BE2C (cell line): Measurements from ENCODE around the gene TNKS2.

Experiments
- DNase-seq: peaks from one replicate; pipeline ENCODE4 v3.0.0-alpha.2; 2020
- H3K27me3 ChIP-seq: fragments of 250-450 bp; sonication (Bioruptor Pico); 2 replicates; pipeline ENCODE4 v1.5.1; 2020; ENCODE audit warnings: mild to moderate bottlenecking
- H3K36me3 ChIP-seq: fragments of 250-450 bp; sonication (Bioruptor Pico); 2 replicates; pipeline ENCODE4 v1.5.1; 2020; ENCODE audit warnings: mild to moderate bottlenecking
- H3K4me1 ChIP-seq: fragments of 250-450 bp; sonication (Bioruptor Pico); 2 replicates; pipeline ENCODE4 v1.5.1; 2020
- H3K4me3 ChIP-seq: 2 replicates; pipeline ENCODE4 v1.5.1; 2011; ENCODE audit warnings: low read depth, low read length
- H3K9me3 ChIP-seq: fragments of 250-450 bp; sonication (Bioruptor Pico); 2 replicates; pipeline ENCODE4 v1.5.1; 2020
- TF ChIP-seq, protein P1 (sequence below): IDR thresholded peaks from 2 replicates; pipeline ENCODE4 v1.5.1; 2012; ENCODE audit warnings: mild to moderate bottlenecking, low read depth, low read length

TNKS2 gene

DNA sequence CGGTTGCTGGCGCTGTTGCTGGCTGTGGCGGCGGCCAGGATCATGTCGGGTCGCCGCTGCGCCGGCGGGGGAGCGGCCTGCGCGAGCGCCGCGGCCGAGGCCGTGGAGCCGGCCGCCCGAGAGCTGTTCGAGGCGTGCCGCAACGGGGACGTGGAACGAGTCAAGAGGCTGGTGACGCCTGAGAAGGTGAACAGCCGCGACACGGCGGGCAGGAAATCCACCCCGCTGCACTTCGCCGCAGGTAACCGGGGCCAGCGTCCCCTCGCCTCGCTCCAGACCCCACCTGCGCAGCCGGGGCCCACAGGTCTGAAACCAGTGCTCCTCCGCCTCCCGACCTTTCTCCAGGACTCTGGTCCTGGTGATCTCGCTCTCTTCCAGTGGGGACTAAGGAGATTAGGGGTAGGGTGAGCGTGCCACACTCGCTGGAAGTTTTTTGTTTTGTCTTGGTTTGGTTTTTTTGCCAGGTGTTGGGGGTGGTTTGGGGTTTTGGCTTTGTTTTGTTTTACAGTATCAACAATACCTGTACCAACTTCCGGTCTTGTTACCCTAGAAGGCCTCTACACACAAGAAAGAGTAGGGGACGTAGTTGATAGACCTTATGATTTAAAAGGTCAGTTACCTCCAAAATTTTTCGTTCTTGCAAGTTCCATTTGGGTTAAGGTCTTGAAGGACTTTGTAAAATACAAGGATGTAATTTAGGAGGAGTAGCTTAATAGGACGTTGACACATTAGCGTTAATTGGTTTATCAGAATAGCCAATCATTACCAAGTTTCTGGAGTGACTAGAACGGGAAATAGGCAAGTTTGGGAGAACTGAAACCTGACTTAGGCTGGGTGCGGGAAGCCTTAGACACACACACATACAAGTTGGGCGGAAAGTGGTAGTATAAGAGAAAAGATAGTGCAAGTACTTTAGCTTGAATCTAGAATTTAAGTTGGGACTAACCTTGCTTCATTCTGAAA lies 704 bp downstream of the TNKS2 start:
- no peak for DNase-seq
- H3K36me3 ChIP-seq, result peaks cover 16% of the 10 kb centered on the region
- no peaks in the 10 kb centered on the region for H3K27me3 ChIP-seq
- peak overlapping the region; percentile 78 for H3K4me3 ChIP-seq
- no peaks in the 10 kb centered on the region for H3K4me1 ChIP-seq
- H3K9me3 ChIP-seq, result no peaks in the 10 kb centered on the region
- TF ChIP-seq, protein P1, sequence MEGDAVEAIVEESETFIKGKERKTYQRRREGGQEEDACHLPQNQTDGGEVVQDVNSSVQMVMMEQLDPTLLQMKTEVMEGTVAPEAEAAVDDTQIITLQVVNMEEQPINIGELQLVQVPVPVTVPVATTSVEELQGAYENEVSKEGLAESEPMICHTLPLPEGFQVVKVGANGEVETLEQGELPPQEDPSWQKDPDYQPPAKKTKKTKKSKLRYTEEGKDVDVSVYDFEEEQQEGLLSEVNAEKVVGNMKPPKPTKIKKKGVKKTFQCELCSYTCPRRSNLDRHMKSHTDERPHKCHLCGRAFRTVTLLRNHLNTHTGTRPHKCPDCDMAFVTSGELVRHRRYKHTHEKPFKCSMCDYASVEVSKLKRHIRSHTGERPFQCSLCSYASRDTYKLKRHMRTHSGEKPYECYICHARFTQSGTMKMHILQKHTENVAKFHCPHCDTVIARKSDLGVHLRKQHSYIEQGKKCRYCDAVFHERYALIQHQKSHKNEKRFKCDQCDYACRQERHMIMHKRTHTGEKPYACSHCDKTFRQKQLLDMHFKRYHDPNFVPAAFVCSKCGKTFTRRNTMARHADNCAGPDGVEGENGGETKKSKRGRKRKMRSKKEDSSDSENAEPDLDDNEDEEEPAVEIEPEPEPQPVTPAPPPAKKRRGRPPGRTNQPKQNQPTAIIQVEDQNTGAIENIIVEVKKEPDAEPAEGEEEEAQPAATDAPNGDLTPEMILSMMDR, result no peak

DNA sequence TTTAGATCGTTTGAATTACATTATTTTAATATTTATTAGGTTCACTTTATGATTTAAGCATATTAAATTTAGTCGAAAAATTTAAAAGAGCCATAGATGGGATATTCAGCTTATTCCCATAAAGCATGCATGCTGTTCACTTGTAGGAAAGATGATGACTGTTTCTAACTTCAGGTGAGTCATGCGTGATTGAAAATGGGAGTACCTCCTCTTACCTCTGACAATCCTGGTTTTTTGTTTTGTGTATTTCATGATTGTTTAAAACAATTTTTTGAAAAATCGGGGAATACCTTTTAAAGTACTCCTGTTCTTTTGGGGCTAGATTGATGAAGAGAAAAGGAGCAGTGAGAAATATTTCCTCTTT lies 1.4 kb downstream of the TNKS2 start:
- Histone ChIP-seq H3K9me3 (no peaks in the 10 kb centered on the region), H3K36me3 (peaks cover 22% of the 10 kb centered on the region), H3K4me1 (no peaks in the 10 kb centered on the region), H3K4me3 (peak overlapping the region; percentile 78), H3K27me3 (no peaks in the 10 kb centered on the region)
- no peak for DNase-seq
- TF ChIP-seq, protein P1, result no peak

DNA sequence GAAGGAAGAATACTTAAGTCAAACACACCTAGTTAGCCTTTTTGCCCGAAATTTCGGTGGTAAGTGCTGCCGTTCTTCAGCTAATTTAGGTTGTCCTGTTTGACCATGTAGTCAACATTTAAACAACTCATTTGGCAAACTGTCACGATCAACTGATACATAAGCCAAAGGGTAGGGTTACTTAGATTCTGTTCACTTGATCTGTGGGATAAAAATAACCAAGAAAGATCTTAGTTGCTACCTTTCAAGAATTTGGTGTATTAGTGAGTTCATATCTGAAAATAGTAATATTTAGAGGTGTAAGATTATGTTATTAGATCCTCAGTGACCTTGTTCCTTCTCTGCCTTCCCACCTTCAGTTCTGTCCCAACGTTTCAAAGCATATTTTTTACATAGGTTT lies 2.0 kb downstream of the TNKS2 start:
- Histone ChIP-seq H3K4me3 (peak overlapping the region; percentile 78), H3K36me3 (peaks cover 26% of the 10 kb centered on the region), H3K9me3 (no peaks in the 10 kb centered on the region), H3K27me3 (no peaks in the 10 kb centered on the region), H3K4me1 (no peaks in the 10 kb centered on the region)
- TF ChIP-seq, protein P1, result no peak
- DNase-seq, result no peak

DNA sequence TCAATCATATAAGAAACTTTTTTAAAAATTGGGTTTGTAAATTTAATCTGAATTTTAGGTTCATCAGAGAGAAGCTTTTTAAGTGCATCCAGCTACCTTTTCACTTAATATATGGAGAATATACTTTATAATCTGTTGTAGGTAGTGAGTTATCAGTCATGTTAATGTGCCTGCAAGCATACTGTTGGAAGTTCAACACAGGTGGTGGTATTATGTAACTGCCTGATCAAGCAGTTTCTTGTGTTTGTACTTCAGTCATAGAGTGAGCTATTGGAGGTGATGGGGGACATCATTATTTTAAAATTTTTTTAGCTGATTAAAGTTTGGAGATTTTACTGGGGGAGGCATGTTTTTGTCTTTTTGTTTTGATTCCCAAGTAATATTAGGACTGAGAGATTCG lies 2.5 kb downstream of the TNKS2 start:
- Histone ChIP-seq H3K9me3 (no peaks in the 10 kb centered on the region), H3K4me1 (no peaks in the 10 kb centered on the region), H3K27me3 (no peaks in the 10 kb centered on the region), H3K4me3 (no peak overlapping the region), H3K36me3 (peaks cover 30% of the 10 kb centered on the region)
- no peak for DNase-seq
- TF ChIP-seq, protein P1, result no peak

DNA sequence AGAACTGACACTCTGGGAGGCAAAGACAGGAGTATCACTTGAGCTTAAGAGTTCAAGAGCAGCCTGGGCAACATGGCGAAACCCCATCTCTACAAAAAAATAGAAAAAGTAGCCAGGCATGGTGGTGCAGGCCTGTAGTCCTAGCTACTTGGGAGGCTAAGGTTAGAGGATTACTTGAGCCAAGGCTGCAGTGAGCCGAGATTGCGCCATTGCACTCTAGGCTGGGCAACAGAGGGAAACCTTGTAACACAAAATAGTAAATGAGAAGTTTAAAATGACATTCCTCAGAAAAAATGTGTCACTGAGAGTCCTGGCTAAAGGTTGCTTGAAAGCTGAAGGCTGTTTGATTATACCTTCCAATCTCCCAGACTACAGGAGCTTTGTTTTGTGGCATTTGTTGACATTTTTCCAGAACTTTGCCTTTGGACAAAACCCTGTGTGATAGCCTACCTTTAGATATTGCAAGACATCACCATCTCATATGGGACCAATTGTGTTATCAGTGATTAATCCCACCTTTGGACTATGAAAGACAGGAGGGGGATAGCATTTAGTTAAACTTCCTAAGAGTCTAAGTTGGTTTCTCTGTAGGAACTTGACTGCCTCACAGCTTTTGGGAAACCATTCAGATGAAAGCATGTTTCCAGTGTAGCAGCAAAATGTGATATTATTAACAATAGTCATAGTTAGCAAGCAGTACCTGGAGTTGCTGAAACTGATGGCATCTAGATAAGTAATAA lies 5.3 kb downstream of the TNKS2 start:
- no peaks in the 10 kb centered on the region for H3K27me3 ChIP-seq
- no peaks in the 10 kb centered on the region for H3K4me1 ChIP-seq
- peaks cover 34% of the 10 kb centered on the region for H3K36me3 ChIP-seq
- DNase-seq, result no peak
- H3K4me3 ChIP-seq, result no peak overlapping the region
- no peaks in the 10 kb centered on the region for H3K9me3 ChIP-seq
- TF ChIP-seq, protein P1, result no peak

DNA sequence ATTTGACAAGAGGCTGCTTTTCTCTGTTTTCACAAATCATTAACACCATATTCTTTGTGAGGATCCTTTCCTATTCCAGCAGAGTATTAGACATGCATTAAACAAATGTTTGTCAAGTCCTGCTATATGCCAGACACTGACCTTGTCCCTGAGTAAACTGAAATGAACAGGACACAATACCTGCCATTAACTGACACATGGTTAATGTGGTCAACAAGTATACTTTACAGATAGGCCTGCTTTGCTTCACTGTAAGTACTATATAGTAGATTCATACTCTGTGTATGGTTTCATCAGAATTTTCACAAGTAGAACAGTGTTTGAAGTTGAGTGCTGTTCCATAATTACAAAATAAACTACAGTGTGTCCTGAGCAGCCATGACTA lies 5.9 kb downstream of the TNKS2 start:
- no peak for DNase-seq
- Histone ChIP-seq H3K9me3 (no peaks in the 10 kb centered on the region), H3K36me3 (peaks cover 31% of the 10 kb centered on the region), H3K4me3 (no peak overlapping the region), H3K27me3 (no peaks in the 10 kb centered on the region), H3K4me1 (no peaks in the 10 kb centered on the region)
- TF ChIP-seq, protein P1, result no peak
